A673 (cell line): ENCODE data around the gene CDYL2. TPM values are rescaled to one million over a fixed set of nuclear protein-coding genes. Genes with fewer than 3 reads are reported as not detected.

Experiments
- BruUV-seq: library from RNA; stranded (reverse); fragments of 400-500 nt; replicated peaks from 2 replicates; lab custom pipeline; 2021; lab: Mats Ljungman, UMichigan
- CTCF ChIA-PET: fragments of 300-600 bp; sonication (Branson Sonifier 250); formaldehyde crosslinking; loops from one replicate; lab custom pipeline; 2022; ENCODE audit warnings: antibody characterized with exemption; lab: Charles Lee
- POLR2A ChIA-PET: fragments of 300-600 bp; sonication (Branson Sonifier 250); formaldehyde crosslinking; loops from one replicate; lab custom pipeline; 2022; ENCODE audit warnings: antibody characterized with exemption; ENCODE audit not compliant: low non-redundant PET; lab: Charles Lee
- DNase-seq: peaks from one replicate; pipeline ENCODE4 v3.0.0-alpha.2; 2015; ENCODE audit warnings: low spot score
- H3K27ac ChIP-seq: fragments of 200-600 bp; sonication (generic); 2 replicates; pipeline ENCODE4 v1.5.1; 2016; ENCODE audit warnings: mixed run types, low read depth, mild to moderate bottlenecking, mixed read lengths, antibody characterized with exemption, low read length; ENCODE audit not compliant: poor library complexity, severe bottlenecking
- H3K27me3 ChIP-seq: fragments of 200-600 bp; sonication (generic); replicated peaks from 2 replicates; pipeline ENCODE4 v1.6.1; 2017; ENCODE audit warnings: mixed run types, low read depth, mild to moderate bottlenecking, mixed read lengths, antibody characterized with exemption, low read length; ENCODE audit not compliant: insufficient read depth, poor library complexity
- H3K36me3 ChIP-seq: fragments of 200-600 bp; sonication (generic); 2 replicates; pipeline ENCODE4 v1.6.1; 2016; ENCODE audit warnings: mixed run types, mild to moderate bottlenecking, mixed read lengths, antibody characterized with exemption, low read length; ENCODE audit not compliant: insufficient read depth, poor library complexity, severe bottlenecking
- H3K4me1 ChIP-seq: fragments of 200-600 bp; sonication (generic); 2 replicates; pipeline ENCODE4 v1.6.1; 2017; ENCODE audit warnings: mixed run types, mild to moderate bottlenecking, mixed read lengths, antibody characterized with exemption, low read length; ENCODE audit not compliant: insufficient read depth, poor library complexity, severe bottlenecking
- H3K4me3 ChIP-seq: fragments of 200-600 bp; sonication (generic); 2 replicates; pipeline ENCODE4 v1.5.1; 2016; ENCODE audit warnings: low read depth, mixed run types, mild to moderate bottlenecking, mixed read lengths, low read length; ENCODE audit not compliant: poor library complexity, severe bottlenecking
- H3K9me3 ChIP-seq: fragments of 200-600 bp; sonication (generic); 2 replicates; pipeline ENCODE4 v1.6.1; 2016; ENCODE audit warnings: mixed run types, low read depth, mild to moderate bottlenecking, mixed read lengths, antibody characterized with exemption, low read length; ENCODE audit not compliant: poor library complexity, severe bottlenecking
- CTCF ChIP-seq: fragments of 300-800, 200-600 bp; sonication (generic); conservative IDR thresholded peaks from 2 replicates; pipeline ENCODE4 v1.5.1; 2017; ENCODE audit warnings: low read depth, mild to moderate bottlenecking, antibody characterized with exemption, low read length, moderate library complexity, mixed read lengths
- EZH2 ChIP-seq: fragments of 200-600 bp; sonication (generic); IDR thresholded peaks from 2 replicates; pipeline ENCODE4 v1.6.1; 2017; ENCODE audit warnings: borderline replicate concordance, low read depth, mild to moderate bottlenecking, mixed read lengths, antibody characterized with exemption, low read length; ENCODE audit not compliant: poor library complexity, severe bottlenecking
- intact Hi-C: fragments of 100-400 bp; cut with micrococcal nuclease; formaldehyde crosslinking; loops from one replicate; pipeline ENCODE4 v1.10.0; 2022; ENCODE audit not compliant: unreplicated experiment
- total RNA-seq: library from RNA; stranded (reverse); gene quantifications from 2 replicates; pipeline ENCODE4 v1.2.3, GENCODE V29; 2021

CDYL2 gene
- total RNA-seq, 1 experiment from 2014 or later: 0.64 TPM

DNA sequence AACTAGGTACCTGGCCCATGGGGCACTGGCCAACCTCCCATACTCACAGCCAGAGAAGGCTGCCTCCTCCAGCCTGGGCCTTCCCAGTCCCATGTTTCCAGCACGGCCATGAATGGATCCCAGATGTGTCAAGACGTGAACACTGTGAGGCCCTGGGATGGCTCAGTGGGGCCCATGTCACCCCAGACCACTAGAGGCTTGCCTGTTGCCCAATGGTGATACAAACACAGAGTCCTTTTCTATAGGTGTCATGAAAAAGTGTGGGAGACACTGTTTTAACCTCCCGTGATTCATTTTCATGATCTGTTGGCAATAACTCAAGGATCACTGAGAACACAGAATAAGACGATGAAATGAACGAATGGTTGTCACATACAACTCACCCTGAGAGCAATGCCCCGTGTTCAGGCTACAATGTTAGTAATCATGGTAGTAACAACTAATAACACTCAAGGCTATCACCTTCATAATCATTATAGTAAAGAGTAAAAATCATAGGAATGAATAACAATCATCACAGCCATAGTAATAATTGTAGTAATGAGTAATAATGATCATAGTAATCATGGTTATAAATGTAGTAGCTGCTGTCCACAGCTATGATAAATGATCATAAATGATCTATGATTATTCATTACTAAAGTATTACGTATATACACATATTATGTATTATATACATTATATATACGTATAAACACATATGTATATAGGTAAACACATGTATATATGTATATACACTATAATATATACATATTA, 199.6 kb downstream of the CDYL2 start:
- CTCF ChIA-PET: no interaction called here
- BruUV-seq: no TSS peak
- H3K27me3 ChIP-seq: no peaks in the 10 kb centered on the region
- H3K4me1 ChIP-seq: no peaks in the 10 kb centered on the region
- H3K4me3 ChIP-seq: no peak overlapping the region
- no peak overlapping the region for H3K27ac ChIP-seq
- no peaks in the 10 kb centered on the region for H3K9me3 ChIP-seq
- POLR2A ChIA-PET: no interaction called here
- intact Hi-C loops: no loop called here
- TF ChIP-seq EZH2 (no peak), CTCF (no peak)
- DNase-seq: no peak
- no peaks in the 10 kb centered on the region for H3K36me3 ChIP-seq

DNA sequence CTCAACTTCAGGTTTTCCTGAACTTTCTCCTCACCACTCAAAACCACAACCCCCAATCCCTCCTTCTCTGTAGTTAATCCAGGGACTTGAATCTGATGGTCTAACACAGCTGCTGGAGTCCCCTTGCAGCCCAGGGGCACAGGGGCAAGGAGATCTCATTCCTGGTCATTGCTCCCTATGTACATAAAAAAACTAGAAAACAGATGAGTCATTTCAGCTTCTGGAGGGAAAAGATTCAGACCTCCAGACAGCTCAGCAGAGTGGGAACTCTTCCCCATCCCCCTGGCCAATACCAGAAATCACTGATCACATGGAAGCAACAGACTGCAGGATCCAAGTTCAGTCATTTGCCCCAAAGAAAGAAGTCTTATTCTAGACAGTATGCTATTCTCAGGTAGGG, 201.5 kb downstream of the CDYL2 start:
- no peak for DNase-seq

GRCh38 chr16:80601182-80601581, 203.2 kb downstream of the CDYL2 start:
- H3K27ac ChIP-seq: no peak overlapping the region
- H3K4me3 ChIP-seq: no peak overlapping the region
- BruUV-seq: no TSS peak
- H3K27me3 ChIP-seq: no peaks in the 10 kb centered on the region
- no peaks in the 10 kb centered on the region for H3K4me1 ChIP-seq
- intact Hi-C loops: no loop called here
- POLR2A ChIA-PET: no interaction called here
- H3K36me3 ChIP-seq: no peaks in the 10 kb centered on the region
- CTCF ChIA-PET: no interaction called here
- no peak for TF ChIP-seq EZH2
- no peak for TF ChIP-seq CTCF
- DNase-seq: no peak
- H3K9me3 ChIP-seq: no peaks in the 10 kb centered on the region

More for the DNA sequence above, 201.5 kb downstream of the CDYL2 start:
- no peaks in the 10 kb centered on the region for H3K36me3 ChIP-seq
- CTCF ChIA-PET: no interaction called here
- H3K27ac ChIP-seq: no peak overlapping the region
- H3K9me3 ChIP-seq: no peaks in the 10 kb centered on the region
- TF ChIP-seq CTCF: no peak
- no peak for TF ChIP-seq EZH2
- no peak overlapping the region for H3K4me3 ChIP-seq
- no peaks in the 10 kb centered on the region for H3K27me3 ChIP-seq
- no peaks in the 10 kb centered on the region for H3K4me1 ChIP-seq
- POLR2A ChIA-PET: no interaction called here
- intact Hi-C loops: no loop called here
- BruUV-seq: no TSS peak
